Left lobe of liver (tissue), 2 donors: ENCODE data around the gene FILIP1L. TPM values are rescaled to one million over a fixed set of nuclear protein-coding genes. Genes with fewer than 3 reads are reported as not detected.
A peak's percentile ranks its signal among the peaks of the same experiment; 100 is the strongest.
"Not testable (repeated sequence)": the region's sequence is repeated elsewhere in the genome, so short reads cannot be mapped to it uniquely, and the experiment has no call there.

Source experiments
- ATAC-seq: fragments of 200-7000 bp; cut with Tn5 transposase; one replicate; pipeline ENCODE4 v1.9.1; 2020; ENCODE audit warnings: mild to moderate bottlenecking, moderate library complexity
- DNase-seq: peaks from one replicate; pipeline ENCODE4 v3.0.0-alpha.2; 2020; ENCODE audit warnings: low spot score
- total RNA-seq: library from RNA; stranded (reverse); gene quantifications from one replicate; pipeline ENCODE4 v1.2.1, GENCODE V29; 2021
- donor health status: DM: no; HTN: no; CAD: no; lungs with moderate emphysema.
- donor health status: DM: no; HTN: yes; CAD: no.

The FILIP1L gene
- total RNA-seq, 1 donor from 2014 or later: 0.93 TPM

- no peak for ATAC-seq
- no peak for DNase-seq
Measured at GRCh38 chr3:99857278-99857677, 257.0 kb downstream of the FILIP1L start.

DNA sequence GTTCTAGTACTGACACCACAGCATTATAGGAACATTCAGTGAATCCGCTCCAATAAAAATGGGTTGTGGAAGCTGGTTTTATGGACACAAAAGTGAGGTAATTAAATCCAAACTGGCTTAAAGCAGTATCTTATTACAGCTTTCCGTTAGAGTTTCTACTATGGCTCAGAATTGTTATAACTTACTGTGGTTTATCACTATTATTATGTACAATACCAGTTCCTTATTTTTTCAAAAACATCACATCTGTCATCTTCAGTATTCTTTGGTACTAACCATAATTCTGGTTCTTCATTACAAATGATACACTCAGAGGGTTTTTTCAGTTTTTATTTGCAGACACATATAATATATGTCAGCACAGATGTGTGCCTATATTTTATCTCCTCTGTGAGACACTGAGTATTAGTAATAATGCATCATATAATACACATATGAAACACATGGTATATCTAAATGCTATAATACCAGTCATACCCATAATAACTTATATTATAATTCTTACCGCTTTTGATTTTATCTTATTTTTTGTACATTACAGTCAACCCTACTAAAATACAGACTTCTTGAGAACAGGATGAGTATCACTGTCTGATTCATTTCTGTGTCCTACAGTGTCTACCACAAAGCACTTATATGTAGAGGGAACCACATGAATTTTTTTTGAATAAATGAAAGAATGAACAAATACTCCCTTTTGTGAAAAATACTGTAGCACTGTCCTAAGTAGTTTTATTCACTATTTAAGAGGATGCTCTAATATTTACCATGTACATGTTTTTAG lies 257.7 kb downstream of the FILIP1L start:
- ATAC-seq (no peak), DNase-seq (no peak)

DNA sequence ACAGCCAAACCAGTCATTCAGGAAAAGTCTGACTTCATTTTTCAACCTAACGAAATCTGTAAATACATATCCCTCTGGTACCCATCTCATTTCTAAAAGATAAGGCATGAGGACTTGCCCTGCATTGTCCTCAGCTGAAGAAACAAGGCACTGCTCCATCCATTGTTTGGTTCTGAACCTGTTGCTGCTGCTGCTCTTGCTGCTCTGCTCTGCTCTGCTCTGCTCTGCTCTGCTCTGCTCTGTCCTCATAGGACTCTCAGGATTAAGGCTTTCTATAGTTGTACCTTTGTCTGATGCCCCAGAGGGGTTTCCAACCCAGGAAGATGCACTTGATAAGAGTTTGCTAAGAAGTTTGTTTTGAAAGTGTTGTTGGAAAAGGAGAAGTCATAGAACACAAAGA lies 258.4 kb downstream of the FILIP1L start:
- ATAC-seq (no peak), DNase-seq (no peak)

DNA sequence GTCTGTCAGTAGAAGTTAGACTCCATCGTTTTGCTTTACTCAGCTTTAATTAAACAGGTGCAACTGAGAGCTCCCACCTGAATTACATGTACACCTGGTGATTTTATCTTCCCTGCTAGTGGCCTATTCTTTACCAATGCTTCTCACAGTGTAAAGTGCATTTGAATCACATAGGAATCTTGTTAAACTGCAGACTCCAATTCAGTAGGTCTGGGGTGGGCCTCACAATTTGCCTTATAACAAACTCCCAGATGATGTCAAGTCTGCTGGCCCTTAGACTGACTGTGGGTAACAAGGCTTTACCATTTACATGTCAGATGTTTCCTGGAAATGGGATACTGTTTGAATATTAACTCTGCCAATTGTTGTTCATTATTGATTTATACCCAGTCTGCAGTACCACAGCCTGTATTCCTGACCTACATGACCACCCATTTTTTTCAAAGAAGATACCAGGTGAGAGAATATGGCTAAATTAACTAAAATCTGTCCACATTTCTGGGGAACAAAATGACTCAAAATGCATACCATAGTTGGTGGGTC lies 259.5 kb downstream of the FILIP1L start:
- DNase-seq: no peak
- ATAC-seq: no peak

GRCh38 chr3:99852851-99853250 lies 261.4 kb downstream of the FILIP1L start:
- DNase-seq: no peak
- ATAC-seq: no peak

GRCh38 chr3:99851955-99852354 lies 262.3 kb downstream of the FILIP1L start:
- ATAC-seq: no peak
- DNase-seq: no peak

GRCh38 chr3:99850608-99851007 lies 263.7 kb downstream of the FILIP1L start:
- ATAC-seq: no peak
- no peak for DNase-seq

GRCh38 chr3:99848433-99848832 lies 265.9 kb downstream of the FILIP1L start:
- no peak for DNase-seq
- no peak for ATAC-seq

- DNase-seq (no peak), ATAC-seq (peak; percentile 75)
Measured at GRCh38 chr3:99846477-99847160, 267.7 kb downstream of the FILIP1L start.

GRCh38 chr3:99845999-99846398 lies 268.3 kb downstream of the FILIP1L start:
- no peak for ATAC-seq
- DNase-seq: no peak

GRCh38 chr3:99845331-99845730 lies 269.0 kb downstream of the FILIP1L start:
- ATAC-seq (no peak), DNase-seq (no peak)

GRCh38 chr3:99843590-99844258 lies 270.6 kb downstream of the FILIP1L start:
- DNase-seq: no peak
- peak; percentile 30 for ATAC-seq

DNA sequence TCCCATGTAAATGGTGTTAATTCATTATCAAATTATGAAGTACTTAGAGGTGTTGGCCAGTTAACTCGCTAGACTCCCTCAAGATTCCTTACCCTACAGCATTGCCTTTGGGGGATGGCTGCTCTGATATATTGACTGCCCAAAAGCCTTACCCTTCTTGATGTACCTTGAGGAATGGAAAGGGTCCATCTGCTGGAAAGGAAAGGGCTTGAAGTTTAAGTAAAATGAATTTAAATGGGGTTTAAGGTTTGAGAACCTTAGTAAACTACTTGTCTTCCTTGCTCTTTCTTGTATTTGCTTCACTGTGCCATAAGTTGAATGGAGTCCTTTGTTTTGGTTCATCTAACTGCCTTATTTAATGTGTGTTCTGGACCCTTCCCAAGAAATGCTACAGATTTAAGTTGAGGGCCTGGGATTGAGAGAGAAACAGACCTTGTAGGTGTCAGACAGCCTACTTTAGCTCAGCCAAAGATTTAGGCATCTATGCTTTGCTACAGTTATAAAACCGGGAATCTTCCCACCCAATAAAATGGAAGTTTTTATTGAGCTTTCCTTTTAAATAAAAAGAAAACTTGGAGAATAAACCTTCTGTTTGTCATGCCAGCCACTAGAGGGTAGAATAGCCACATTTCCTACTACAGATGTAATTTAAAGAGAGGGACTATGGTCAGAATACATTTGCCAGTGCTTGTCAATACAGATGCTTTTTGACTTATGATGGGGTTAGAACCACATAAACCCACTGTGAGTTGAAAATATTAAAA lies 271.3 kb downstream of the FILIP1L start:
- ATAC-seq: peak; percentile 90

GRCh38 chr3:99841949-99842348 lies 272.4 kb downstream of the FILIP1L start:
- not testable (repeated sequence) for ATAC-seq, DNase-seq

More for the DNA sequence above, 271.3 kb downstream of the FILIP1L start:
- no peak for DNase-seq

DNA sequence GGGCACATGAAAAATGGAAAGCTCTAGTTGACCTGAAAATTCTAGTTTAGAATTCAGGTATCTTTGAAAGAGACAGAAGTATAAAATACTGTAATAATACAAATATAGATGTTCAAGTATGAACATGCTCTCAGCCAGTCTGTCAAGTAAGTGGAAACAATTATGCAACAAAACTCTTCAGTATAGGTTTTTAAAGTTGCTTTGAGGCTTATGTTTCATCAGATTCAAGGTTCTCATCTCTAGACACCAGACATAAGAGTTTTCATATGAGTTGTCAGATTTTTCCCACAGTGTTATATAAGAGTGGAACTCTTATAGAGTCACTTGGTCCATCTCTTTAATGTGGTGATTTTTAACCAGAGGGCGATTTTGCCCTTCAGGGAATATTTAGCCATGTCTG lies 274.7 kb downstream of the FILIP1L start:
- DNase-seq (no peak), ATAC-seq (no peak)

DNA sequence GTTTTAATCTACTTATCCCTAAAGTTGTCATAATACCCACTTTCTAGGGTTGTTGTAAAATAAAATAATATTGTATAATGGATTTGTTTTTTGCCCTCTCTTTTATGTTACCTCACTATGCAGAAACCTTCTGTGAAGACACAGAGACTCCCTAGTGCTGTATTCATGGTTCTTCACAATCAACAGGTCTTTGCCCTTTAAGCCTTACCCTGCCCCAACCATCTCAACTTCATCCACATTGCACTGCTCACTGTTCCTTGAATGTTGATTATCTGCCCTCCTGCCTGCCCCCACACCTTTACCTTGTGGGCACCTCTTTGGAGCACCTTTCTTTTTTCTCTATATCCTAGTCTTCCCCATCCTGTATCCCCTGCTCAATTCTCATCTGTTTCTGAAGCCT lies 275.5 kb downstream of the FILIP1L start:
- ATAC-seq: no peak
- DNase-seq: no peak

- ATAC-seq (no peak), DNase-seq (no peak)
Measured at GRCh38 chr3:99837715-99838114, 276.6 kb downstream of the FILIP1L start.

DNA sequence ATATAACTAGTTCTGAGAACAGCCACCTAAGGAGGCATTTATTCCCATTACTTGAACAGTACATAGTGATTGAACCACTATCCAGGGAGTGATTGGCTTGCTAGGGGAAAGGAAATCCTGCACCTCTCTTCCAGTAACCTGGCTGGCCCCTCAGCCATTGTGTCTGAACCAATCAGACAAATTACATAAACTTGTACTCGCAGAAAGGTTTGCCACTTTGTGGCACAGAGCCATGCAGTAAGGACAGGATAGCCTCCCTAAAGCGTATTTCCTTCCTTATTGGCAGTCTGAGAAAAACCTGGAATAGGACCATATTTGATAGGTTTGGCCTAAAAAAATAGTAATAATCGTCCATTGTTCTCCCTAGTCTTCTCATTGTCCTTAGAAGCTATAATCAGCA lies 277.6 kb downstream of the FILIP1L start:
- no peak for DNase-seq
- no peak for ATAC-seq

DNA sequence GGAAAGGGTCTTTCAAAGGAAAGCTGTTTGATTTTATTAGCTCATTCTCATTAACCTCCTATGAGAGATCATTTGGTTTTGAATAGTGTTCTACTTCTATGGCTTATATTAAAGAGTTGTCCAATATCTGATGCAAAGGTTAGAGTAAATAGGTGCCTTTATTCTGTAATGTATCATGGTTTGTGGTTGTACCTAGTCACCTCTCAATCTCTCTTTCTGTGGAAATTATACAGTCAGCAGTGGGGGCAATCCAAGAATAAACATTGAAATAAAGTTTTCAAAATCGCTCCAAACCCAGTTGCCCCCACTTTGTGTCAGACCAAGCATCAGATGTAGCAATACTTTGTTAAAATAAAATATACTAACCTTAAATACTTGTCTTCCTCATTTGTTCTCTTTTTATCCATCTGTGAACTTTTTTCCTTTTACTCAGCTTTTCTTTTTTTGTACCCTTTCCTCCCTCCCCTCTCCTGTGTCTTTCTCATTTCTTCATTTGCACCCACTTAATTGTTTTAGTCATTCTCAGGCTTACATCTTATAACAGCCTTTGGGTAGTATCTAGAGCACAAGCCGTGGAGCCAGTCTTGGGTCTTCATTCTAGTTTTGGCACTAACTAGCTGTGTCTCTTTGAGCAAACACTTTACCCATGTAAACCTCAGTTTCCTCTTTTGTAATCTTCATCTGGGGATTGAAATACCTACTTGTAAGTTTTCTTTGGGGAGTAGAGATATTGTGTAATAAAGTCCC lies 279.9 kb downstream of the FILIP1L start:
- DNase-seq: no peak
- no peak for ATAC-seq

GRCh38 chr3:99833617-99834205 lies 280.6 kb downstream of the FILIP1L start:
- DNase-seq (no peak), ATAC-seq (no peak)
